ENCODE data around the gene PRR20G. TPM values are rescaled to one million over a fixed set of nuclear protein-coding genes. Genes with fewer than 3 reads are reported as not detected.
"Not testable (repeated sequence)": the region's sequence is repeated elsewhere in the genome, so short reads cannot be mapped to it uniquely, and the experiment has no call there.

PRR20G gene
- total and polyA plus RNA-seq, 2 experiments from 2014 or later: not detected

GRCh38 chr3:127312818-127313217 lies 25.0 kb upstream of the PRR20G start:
- WGBS (ENCODE audit: low lambda C conversion rate, missing lambda C conversion rate): 35% methylated on average over 3 of the region's 3 CpGs
- no peak for DNase-seq (ENCODE audit: low spot score)
- Histone ChIP-seq H3K4me2 (no peak overlapping the region), H3K9me3 (ENCODE audit: low read depth) (no peaks in the 10 kb centered on the region), H3K27ac (no peak overlapping the region), H3K9me2 (replicated peaks; ENCODE audit: insufficient read depth) (no peaks in the 10 kb centered on the region), H3K79me2 (no peaks in the 10 kb centered on the region), H3K36me3 (replicated peaks; ENCODE audit: insufficient read depth, low read depth) (no peaks in the 10 kb centered on the region), H3K27me3 (no peaks in the 10 kb centered on the region), H2AFZ (no peak overlapping the region), H3K4me1 (ENCODE audit: insufficient read depth) (no peaks in the 10 kb centered on the region), H3K4me3 (no peak overlapping the region), H4K20me1 (ENCODE audit: insufficient read depth, poor library complexity, severe bottlenecking) (no peaks in the 10 kb centered on the region)
- TF ChIP-seq EZH2 (IDR thresholded peaks at IDR 0.05; ENCODE audit: borderline replicate concordance) (no peak), CTCF (IDR thresholded peaks at IDR 0.05; ENCODE audit: poor library complexity) (no peak), EZH2phosphoT487 (IDR thresholded peaks at IDR 0.05; ENCODE audit: low read depth, severe bottlenecking, unreplicated experiment) (no peak)

- 100% methylated on average over 1 of the region's 28 CpGs for WGBS (ENCODE audit: low lambda C conversion rate, missing lambda C conversion rate)
These were observed 21.0 kb upstream of the PRR20G start for GRCh38 chr3:127308821-127309220.

GRCh38 chr3:127307916-127308315 lies 20.1 kb upstream of the PRR20G start:
- H3K4me2 ChIP-seq: no peak overlapping the region

More at GRCh38 chr3:127308821-127309220, 21.0 kb upstream of the PRR20G start:
- H3K9me3 ChIP-seq (ENCODE audit: low read depth); H3K36me3 ChIP-seq (replicated peaks; ENCODE audit: insufficient read depth, low read depth); H3K79me2 ChIP-seq; H3K9me2 ChIP-seq (replicated peaks; ENCODE audit: insufficient read depth); H4K20me1 ChIP-seq (ENCODE audit: insufficient read depth, poor library complexity, severe bottlenecking); DNase-seq (ENCODE audit: low spot score); H3K27me3 ChIP-seq; H3K4me2 ChIP-seq; H3K27ac ChIP-seq; H3K4me1 ChIP-seq (ENCODE audit: insufficient read depth); H3K4me3 ChIP-seq; H2AFZ ChIP-seq: not testable (repeated sequence)

More at GRCh38 chr3:127307916-127308315, 20.1 kb upstream of the PRR20G start:
- Histone ChIP-seq H4K20me1 (ENCODE audit: insufficient read depth, poor library complexity, severe bottlenecking) (no peaks in the 10 kb centered on the region), H3K4me1 (ENCODE audit: insufficient read depth) (no peaks in the 10 kb centered on the region), H3K9me3 (ENCODE audit: low read depth) (no peaks in the 10 kb centered on the region), H3K9me2 (replicated peaks; ENCODE audit: insufficient read depth) (peaks cover 2% of the 10 kb centered on the region), H3K27me3 (peaks cover 2% of the 10 kb centered on the region), H3K79me2 (no peaks in the 10 kb centered on the region), H3K36me3 (replicated peaks; ENCODE audit: insufficient read depth, low read depth) (no peaks in the 10 kb centered on the region), H3K27ac (no peak overlapping the region), H2AFZ (no peak overlapping the region), H3K4me3 (no peak overlapping the region)
- 81% methylated on average over 4 of the region's 4 CpGs for WGBS (ENCODE audit: low lambda C conversion rate, missing lambda C conversion rate)
- DNase-seq (ENCODE audit: low spot score): no peak
- TF ChIP-seq CTCF (IDR thresholded peaks at IDR 0.05; ENCODE audit: poor library complexity) (no peak), EZH2phosphoT487 (IDR thresholded peaks at IDR 0.05; ENCODE audit: low read depth, severe bottlenecking, unreplicated experiment) (no peak), EZH2 (IDR thresholded peaks at IDR 0.05; ENCODE audit: borderline replicate concordance) (no peak)
